Colonic mucosa (tissue), 4 donors: ENCODE measurements around the gene RER1. TPM values are rescaled to one million over a fixed set of nuclear protein-coding genes. Genes with fewer than 3 reads are reported as not detected.

Experiments
- DNase-seq: peaks from one replicate; pipeline ENCODE4 v3.0.0-alpha.2; 2020
- H3K27ac ChIP-seq: fragments of 200-600 bp; one replicate; pipeline ENCODE4 v1.8.0; 2021
- H3K27me3 ChIP-seq: fragments of 200-600 bp; one replicate; pipeline ENCODE4 v1.8.0; 2021
- H3K36me3 ChIP-seq: fragments of 200-600 bp; one replicate; pipeline ENCODE4 v1.8.0; 2021
- H3K4me1 ChIP-seq: fragments of 200-600 bp; one replicate; pipeline ENCODE4 v1.8.0; 2021; ENCODE audit warnings: mild to moderate bottlenecking
- H3K4me3 ChIP-seq: fragments of 200-600 bp; one replicate; pipeline ENCODE4 v1.8.0; 2021
- H3K9ac ChIP-seq, 2 donors: one replicate each; pipeline ENCODE4 v1.7.0; 2013; ENCODE audit warnings: control low read depth in 2 of 2, low read depth in 2 of 2, low read length in 2 of 2
- H3K9me3 ChIP-seq: fragments of 200-600 bp; one replicate; pipeline ENCODE4 v1.8.0; 2021
- CTCF ChIP-seq: fragments of 200-600 bp; IDR thresholded peaks from one replicate; pipeline ENCODE4 v1.8.0; 2022; ENCODE audit warnings: antibody characterized with exemption, mild to moderate bottlenecking
- intact Hi-C: fragments of 100-400 bp; cut with DNase I; formaldehyde crosslinking; loops from one replicate; pipeline ENCODE4 v1.14.1; 2022
- total RNA-seq, 2 donors: library from RNA; stranded (reverse); fragmentation: NEBNext Ultra II Directional in 1 of 2; extraction: Animal tissue kit (Norgen Biotek cat#: 25700) in 1 of 2; gene quantifications; one replicate each; pipeline ENCODE4 v1.2.1, GENCODE V29; 2021
- donor health status: healthy.
- donor health status: DM: no; HTN: no; CAD: no.
- donor health status: DM: no; HTN: no; CAD: no.

The RER1 gene
- total RNA-seq, 2 donors from 2014 or later, result 190 to 216 TPM

DNA sequence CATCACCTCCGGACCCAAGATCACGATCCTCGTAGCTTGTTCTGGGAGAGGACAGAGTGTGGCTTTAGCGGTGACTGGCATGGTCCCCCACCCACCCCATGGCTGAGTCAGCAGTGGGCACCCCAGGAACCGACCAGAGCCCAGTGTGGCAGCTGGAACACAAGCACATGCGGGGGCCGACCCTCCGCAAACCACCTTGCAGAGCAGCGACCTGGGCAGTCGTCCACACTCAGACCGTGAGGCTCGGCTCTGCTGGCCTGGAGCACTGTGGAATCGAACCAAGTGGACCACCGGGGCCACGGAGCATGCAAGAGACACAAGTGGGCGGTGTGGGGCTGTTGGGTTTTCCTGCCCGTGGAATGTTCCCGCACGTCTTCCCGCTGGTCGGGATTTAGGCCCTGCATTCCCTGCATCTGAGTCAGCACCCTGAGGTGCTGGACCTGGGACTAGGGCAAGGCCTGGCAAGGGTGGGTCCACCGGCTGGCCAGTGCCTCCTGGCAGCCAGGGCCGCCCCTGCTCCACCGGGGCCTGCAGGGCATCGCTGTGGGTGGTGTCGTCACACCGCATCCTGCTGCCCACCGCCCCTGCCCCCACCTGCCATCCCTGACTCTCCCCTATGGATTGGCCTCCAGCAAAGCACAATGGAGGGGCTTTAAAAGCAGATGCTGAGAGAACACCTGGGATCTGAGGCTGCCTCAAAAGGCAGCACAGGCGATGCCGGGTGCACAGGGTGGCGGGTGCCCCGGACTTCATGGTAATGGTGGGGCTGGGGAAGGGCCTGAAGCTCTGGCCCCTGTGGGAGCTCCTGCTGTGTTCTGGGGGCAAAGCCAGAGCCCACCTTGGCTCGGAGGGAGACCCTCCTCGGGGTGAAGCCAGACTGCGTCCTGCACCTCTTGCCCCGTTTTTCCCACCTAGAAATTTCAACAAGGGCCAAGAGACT lies 18.8 kb upstream of the RER1 start:
- H3K4me3 ChIP-seq, result no peak overlapping the region
- H3K4me1 ChIP-seq, result no peaks in the 10 kb centered on the region
- intact Hi-C loops, result no loop called here
- H3K27me3 ChIP-seq, result no peaks in the 10 kb centered on the region
- no peak overlapping the region for H3K9ac ChIP-seq
- TF ChIP-seq CTCF, result no peak
- no peaks in the 10 kb centered on the region for H3K9me3 ChIP-seq
- no peaks in the 10 kb centered on the region for H3K36me3 ChIP-seq
- no peak for DNase-seq
- H3K27ac ChIP-seq, result no peak overlapping the region

DNA sequence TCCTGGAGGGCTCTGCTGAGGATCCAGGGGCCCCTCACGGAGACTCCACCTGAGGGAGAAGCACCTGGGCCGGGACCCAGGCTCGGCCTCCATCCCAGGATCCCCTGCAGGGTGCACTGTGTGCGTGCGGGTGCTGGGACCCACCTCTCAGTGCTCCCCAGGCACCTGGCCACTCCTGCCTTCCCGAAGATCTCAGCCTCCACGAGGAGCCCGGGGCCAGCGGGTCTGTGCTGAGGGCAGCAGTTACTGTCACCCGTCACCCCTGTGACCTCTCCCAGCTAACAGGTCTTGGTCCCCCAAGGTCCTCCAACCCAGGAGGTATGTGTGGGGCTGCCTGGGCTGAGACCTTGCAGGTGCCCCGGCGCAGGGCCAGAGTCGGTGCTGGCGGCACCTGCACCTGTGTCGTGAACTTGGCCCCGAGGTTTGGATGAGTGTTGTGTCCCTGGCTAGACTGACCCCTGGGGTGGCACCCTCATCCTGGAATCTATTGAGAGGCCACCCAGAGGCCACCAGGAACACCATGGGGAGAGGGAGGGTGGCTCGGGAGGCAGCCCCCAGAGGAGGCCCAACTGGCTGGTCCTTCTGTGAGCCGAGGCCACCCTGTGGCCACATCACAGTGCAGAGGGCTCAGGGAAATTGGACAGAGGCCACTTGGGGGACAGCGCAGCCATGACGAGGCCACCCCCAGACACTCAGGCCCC lies 17.9 kb upstream of the RER1 start:
- no peak for TF ChIP-seq CTCF
- Histone ChIP-seq H3K9me3 (no peaks in the 10 kb centered on the region), H3K36me3 (no peaks in the 10 kb centered on the region), H3K27me3 (no peaks in the 10 kb centered on the region), H3K27ac (no peak overlapping the region), H3K9ac (no peak overlapping the region), H3K4me1 (no peaks in the 10 kb centered on the region), H3K4me3 (no peak overlapping the region)
- DNase-seq, result no peak
- intact Hi-C loops, result no loop called here

GRCh38 chr1:2374252-2375155 lies 17.1 kb upstream of the RER1 start:
- Histone ChIP-seq H3K4me3 (no peak overlapping the region), H3K4me1 (no peaks in the 10 kb centered on the region), H3K27me3 (no peaks in the 10 kb centered on the region), H3K27ac (no peak overlapping the region), H3K36me3 (no peaks in the 10 kb centered on the region), H3K9ac (no peak overlapping the region), H3K9me3 (no peaks in the 10 kb centered on the region)
- intact Hi-C loops, result no loop called here
- no peak for TF ChIP-seq CTCF
- DNase-seq, result no peak

DNA sequence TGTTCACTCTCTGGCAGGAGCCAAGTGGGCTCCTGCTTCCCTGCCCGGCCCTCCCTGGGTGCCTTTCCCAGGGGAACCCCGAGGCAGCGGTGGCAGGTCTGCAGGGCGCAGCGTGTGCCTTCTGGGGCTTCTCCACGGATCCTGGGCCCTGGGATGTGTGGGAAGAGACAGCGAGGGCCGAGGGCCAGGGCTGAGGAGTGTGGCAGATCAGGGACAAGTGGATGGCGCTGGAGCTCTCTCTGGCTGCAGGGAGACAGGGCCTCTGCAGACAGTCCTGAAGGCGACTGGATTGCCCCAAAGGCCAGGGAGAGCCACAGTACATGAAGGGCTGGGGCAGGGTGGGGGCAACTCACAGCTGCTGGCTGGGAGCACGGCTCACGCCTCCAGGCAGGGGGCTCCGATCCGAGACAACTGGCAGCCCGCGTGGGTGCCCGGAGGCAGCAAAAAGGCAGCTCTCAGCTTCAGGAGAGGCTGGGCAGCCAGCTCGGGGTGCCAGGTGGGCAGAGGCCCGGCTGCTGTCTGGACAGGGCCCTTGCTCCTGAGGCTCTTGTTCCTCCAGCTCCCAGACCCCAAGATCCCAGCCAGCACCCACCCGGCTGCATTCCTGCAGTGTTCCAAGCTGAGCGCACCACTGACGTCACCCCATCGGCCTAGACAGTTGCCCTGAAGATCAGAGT lies 16.3 kb upstream of the RER1 start:
- H3K4me1 ChIP-seq, result no peaks in the 10 kb centered on the region
- H3K9ac ChIP-seq, result no peak overlapping the region
- no peak overlapping the region for H3K4me3 ChIP-seq
- TF ChIP-seq CTCF, result no peak
- no peaks in the 10 kb centered on the region for H3K9me3 ChIP-seq
- DNase-seq, result no peak
- intact Hi-C loops, result no loop called here
- H3K27me3 ChIP-seq, result no peaks in the 10 kb centered on the region
- H3K36me3 ChIP-seq, result no peaks in the 10 kb centered on the region
- H3K27ac ChIP-seq, result no peak overlapping the region

DNA sequence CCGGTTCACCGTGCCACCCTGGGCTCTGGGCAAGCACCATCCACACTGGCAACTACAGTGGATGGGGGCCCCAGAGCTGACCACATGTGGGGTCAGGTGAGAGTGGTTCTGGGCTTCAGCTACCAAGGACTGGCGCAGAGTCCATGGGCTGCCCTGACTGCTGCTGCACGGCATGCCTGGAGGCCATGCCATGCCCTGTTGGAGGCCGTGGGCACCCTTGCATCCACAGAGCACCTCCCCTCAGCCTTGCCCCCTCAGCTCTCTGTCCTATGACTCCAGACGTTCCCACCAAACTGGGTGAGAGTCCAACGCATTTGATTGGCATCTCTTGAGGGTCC lies 15.7 kb upstream of the RER1 start:
- TF ChIP-seq CTCF, result no peak
- Histone ChIP-seq H3K36me3 (no peaks in the 10 kb centered on the region), H3K27ac (no peak overlapping the region), H3K27me3 (no peaks in the 10 kb centered on the region), H3K9me3 (no peaks in the 10 kb centered on the region), H3K4me1 (no peaks in the 10 kb centered on the region), H3K4me3 (no peak overlapping the region), H3K9ac (no peak overlapping the region)
- intact Hi-C loops, result no loop called here
- no peak for DNase-seq
